ENCODE results near the gene RAB7B.
A peak's percentile ranks its signal among the peaks of the same experiment; 100 is the strongest.

The RAB7B gene

DNA sequence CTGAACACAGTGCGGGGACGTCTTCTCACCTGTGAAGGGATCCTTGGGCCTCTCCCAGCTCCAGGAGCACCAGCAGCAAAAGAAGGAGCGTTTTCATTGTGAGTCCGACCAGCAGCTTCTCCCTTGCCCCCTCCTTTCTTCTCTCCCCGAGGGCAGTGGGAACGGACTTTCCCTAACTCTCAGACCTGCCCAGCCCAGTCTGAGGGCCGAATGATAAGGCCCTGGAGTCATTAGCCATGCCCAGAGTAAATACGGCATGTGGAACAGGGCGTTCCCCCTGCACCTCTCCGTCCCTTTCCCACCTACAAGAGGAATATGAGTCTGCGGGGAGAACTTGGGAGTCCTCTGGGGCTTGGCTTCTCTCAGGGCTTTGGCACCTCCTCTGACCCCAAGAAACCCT, 20.5 kb upstream of the RAB7B start, which contains the start of gene CTSE:
CTSE (minus strand) TSS at position 201 of the 400 bp plus-strand sequence; CDS start at position 97, 104 bp downstream.
- TF ChIP-seq, protein P1, sequence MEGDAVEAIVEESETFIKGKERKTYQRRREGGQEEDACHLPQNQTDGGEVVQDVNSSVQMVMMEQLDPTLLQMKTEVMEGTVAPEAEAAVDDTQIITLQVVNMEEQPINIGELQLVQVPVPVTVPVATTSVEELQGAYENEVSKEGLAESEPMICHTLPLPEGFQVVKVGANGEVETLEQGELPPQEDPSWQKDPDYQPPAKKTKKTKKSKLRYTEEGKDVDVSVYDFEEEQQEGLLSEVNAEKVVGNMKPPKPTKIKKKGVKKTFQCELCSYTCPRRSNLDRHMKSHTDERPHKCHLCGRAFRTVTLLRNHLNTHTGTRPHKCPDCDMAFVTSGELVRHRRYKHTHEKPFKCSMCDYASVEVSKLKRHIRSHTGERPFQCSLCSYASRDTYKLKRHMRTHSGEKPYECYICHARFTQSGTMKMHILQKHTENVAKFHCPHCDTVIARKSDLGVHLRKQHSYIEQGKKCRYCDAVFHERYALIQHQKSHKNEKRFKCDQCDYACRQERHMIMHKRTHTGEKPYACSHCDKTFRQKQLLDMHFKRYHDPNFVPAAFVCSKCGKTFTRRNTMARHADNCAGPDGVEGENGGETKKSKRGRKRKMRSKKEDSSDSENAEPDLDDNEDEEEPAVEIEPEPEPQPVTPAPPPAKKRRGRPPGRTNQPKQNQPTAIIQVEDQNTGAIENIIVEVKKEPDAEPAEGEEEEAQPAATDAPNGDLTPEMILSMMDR (IDR thresholded peaks at IDR 0.05; ENCODE audit: low read depth, low read length): no peak
- H3K4me3 ChIP-seq (replicated peaks in 1 of 2; ENCODE audit: low read depth in 2 of 2, low read length in 2 of 2): no peak within 1 kb of the TSS
- no peak for DNase-seq (ENCODE audit: low read depth in 2 of 2)

DNA sequence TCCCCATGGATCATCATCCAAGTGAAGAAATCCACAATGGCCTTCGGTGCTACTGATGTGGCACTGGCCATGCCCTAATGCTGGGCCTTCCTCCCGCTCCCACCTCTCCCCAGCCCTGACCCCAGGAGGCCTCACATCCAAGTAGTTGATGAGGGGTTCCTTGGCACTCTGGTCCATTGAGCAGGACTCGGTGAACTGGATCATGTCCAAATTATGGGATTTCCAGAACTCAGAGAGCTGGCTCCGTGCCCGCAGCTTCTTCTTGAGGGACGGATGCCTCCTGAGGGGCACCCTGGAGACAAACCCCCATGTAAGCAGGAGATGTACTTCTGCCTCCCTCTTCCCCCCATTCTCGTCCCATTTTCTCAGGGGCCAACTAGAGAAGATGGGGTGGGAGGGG, 19.6 kb upstream of the RAB7B start:
- no peak overlapping the region for H3K4me3 ChIP-seq (replicated peaks in 1 of 2; ENCODE audit: low read depth in 2 of 2, low read length in 2 of 2)
- TF ChIP-seq, protein P1 (IDR thresholded peaks at IDR 0.05; ENCODE audit: low read depth, low read length): no peak
- no peak for DNase-seq (ENCODE audit: low read depth in 2 of 2)

DNA sequence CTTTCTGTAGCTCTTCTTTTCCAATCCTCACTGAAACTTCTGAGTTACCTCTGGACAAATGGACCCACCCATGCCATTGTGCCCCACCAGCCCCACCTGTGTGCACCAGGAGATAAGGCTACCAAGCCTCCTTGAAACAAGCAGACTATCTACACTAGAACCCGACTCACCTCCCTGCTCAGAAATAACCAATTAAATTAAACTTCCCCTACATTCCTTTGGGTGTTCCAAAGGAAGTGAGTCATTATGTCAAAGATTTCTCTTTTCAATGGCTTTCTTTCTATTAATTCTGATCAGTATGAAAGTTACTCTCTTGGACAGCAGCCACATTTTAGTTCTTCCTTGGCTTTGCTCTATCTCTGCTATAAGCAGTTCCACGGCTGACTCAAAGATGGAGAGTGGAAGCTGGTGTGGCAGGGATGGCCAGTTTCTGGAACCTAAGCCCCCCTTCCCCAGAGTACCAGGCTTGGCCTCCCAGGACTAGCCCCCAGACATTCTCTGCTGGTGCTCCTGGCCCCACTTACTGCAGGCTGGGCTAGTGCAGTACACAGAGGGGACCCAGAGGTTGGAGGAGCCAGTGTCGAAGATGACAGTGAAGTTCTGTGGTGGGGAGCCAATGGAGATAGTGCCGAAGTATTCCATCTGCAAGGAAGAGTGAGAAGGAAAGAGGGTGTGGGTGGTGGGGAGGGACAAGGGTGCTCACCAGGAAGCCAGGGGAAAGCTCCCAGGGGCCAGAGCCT, 18.6 kb upstream of the RAB7B start:
- TF ChIP-seq, protein P1 (IDR thresholded peaks at IDR 0.05; ENCODE audit: low read depth, low read length): no peak
- no peak overlapping the region for H3K4me3 ChIP-seq (replicated peaks in 1 of 2; ENCODE audit: low read depth in 2 of 2, low read length in 2 of 2)
- DNase-seq (ENCODE audit: low read depth in 2 of 2): peak; percentile 35 to 47

DNA sequence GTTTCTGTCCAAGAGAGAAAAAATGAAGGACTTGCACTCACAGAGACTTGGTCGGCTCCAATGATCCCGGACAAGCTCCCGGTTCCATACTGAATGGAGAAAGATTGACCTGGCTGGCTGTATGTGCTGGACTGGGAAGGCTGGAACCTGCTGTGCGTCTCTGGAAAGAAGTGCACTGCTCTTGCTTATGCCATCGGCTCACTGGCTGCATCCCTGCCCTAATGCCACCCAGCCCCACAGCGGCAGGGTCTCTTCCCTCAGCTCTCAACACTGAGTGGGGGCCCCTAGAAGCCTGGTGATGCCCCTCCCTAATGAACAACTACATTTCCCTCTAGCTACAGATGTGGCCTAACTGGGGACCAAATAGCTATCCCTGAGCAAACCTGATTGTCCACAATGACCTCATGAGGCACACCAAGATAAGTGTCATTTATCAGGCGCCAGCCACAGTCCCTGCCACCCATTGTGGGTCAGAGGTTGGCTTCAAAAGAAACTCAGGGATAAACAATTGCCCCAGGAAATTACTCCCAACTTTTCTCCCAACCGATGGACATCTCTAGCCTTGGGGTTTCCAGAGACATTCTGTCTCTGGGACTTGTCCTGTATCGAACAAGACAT, 17.9 kb upstream of the RAB7B start:
- TF ChIP-seq, protein P1 (IDR thresholded peaks at IDR 0.05; ENCODE audit: low read depth, low read length): no peak
- no peak for DNase-seq (ENCODE audit: low read depth in 2 of 2)
- H3K4me3 ChIP-seq (replicated peaks in 1 of 2; ENCODE audit: low read depth in 2 of 2, low read length in 2 of 2): no peak overlapping the region

DNA sequence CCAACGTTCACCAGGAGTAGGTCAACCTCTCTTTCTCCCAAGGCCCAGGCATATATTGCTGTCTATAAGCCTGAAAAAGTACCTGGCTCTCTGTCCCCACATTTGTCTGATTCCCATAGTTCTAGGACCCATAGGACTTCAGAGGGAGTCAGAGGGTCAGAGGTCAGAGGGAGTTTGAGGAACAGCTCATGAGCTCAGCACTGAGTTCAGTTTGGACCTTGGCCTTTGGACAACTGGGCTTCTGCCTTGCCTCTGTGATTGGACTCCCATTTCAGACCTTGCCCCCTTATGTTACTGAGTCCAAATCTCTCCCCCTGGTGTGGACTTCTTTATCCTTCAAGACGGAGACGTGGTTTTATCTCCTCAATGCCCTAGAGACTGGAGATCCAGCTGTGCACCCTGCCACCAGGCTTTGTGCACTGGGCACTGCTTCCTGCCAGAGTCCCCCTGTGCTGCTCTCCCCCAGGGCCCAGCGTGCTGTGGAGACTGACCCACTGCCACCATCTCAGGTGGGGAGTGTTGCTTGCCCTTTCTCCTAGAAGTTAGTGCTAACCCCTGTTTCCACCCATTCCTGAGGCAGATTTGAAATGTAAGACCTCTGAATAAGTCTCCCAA, 17.3 kb upstream of the RAB7B start:
- DNase-seq (ENCODE audit: low read depth in 2 of 2): no peak
- TF ChIP-seq, protein P1 (IDR thresholded peaks at IDR 0.05; ENCODE audit: low read depth, low read length): no peak
- H3K4me3 ChIP-seq (replicated peaks in 1 of 2; ENCODE audit: low read depth in 2 of 2, low read length in 2 of 2): no peak overlapping the region

DNA sequence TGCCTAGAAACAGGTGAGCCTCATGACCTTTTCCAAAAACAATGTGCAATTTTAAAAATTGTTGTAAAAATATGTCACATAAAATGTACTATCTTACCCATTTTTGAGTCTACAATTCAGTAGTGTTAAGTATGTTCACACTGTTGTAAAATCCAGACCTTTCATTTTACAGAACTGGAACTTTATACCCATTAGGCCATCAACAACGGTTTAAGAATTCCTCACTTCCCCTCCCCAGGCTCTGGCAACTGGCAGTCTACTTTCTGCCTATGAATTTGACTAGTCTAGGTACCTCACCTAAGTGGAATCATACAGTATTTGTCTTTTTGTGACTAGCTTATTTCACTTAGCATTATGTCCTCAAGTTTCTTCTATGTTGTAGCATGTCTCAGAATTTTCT, 11.9 kb upstream of the RAB7B start:
- DNase-seq (ENCODE audit: low read depth in 2 of 2): no peak
- TF ChIP-seq, protein P1 (IDR thresholded peaks at IDR 0.05; ENCODE audit: low read depth, low read length): no peak
- H3K4me3 ChIP-seq (replicated peaks in 1 of 2; ENCODE audit: low read depth in 2 of 2, low read length in 2 of 2): no peak overlapping the region

All from cardiac fibroblast (primary cell).